GM23338 (cell line): ENCODE results near the gene C1QTNF5. TPM values are rescaled to one million over a fixed set of nuclear protein-coding genes. Genes with fewer than 3 reads are reported as not detected.

ENCODE experiments used
- microRNA-seq: library from miRNA; unstranded; fragments of <30 nt; microRNA quantifications from one replicate; pipeline ENCODE4, GENCODE V29; 2017
- polyA plus RNA-seq: library from polyadenylated mRNA; unstranded; fragments of >200 nt; fragmentation: Nextera tagmentation; extraction: Ambion mirVana; gene quantifications from 2 replicates; pipeline ENCODE4 v1.2.1, GENCODE V29; 2016
- small RNA-seq: library from RNA; depleted of rRNA; stranded (forward); fragments of <200 nt; gene quantifications from one replicate; pipeline ENCODE3, GENCODE V24; 2014; ENCODE audit warnings: low replicate concordance
- total RNA-seq: library from RNA; depleted of rRNA; stranded (reverse); fragments of >200 nt; shearing (Covaris generic); gene quantifications from 2 replicates; pipeline ENCODE4 v1.2.3, GENCODE V29; 2014; rRNA removed

Gene C1QTNF5
- total and polyA plus RNA-seq, 2 experiments from 2014 or later, result 1.9 TPM

Small RNAs within 50 kb of the gene (microRNA-seq; reads per million reads assigned to microRNA genes)
- gene MIR6756, result not detected

Small RNAs within 50 kb of the gene (small RNA-seq; reads per million reads assigned to genes)
- gene RF01225, result not detected
- gene RNU6-262P, result not detected

Other genes with a start within 250 kb of the C1QTNF5 start
- 36.4 and 37.2 TPM in 2 replicates for gene DPAGT1, start 239.0 kb downstream of the C1QTNF5 start, total RNA-seq
- gene DPAGT1, start 239.0 kb downstream of the C1QTNF5 start, polyA plus RNA-seq, result 48.3 and 52.6 TPM in 2 replicates
- gene C2CD2L, start 233.5 kb downstream of the C1QTNF5 start, total RNA-seq, result 2.3 and 4.4 TPM in 2 replicates
- 1.4 TPM in 2 replicates for gene C2CD2L, start 233.5 kb downstream of the C1QTNF5 start, polyA plus RNA-seq
- gene HINFP, start 219.3 kb downstream of the C1QTNF5 start, total RNA-seq, result 29.2 and 29.6 TPM in 2 replicates
- gene HINFP, start 219.3 kb downstream of the C1QTNF5 start, polyA plus RNA-seq, result 12.6 and 12.8 TPM in 2 replicates
- 1.0 and 1.2 TPM in 2 replicates for gene ABCG4, start 191.8 kb downstream of the C1QTNF5 start, total RNA-seq
- 0.58 and 0.94 TPM in 2 replicates for gene ABCG4, start 191.8 kb downstream of the C1QTNF5 start, polyA plus RNA-seq
- gene NLRX1, start 172.2 kb downstream of the C1QTNF5 start, total RNA-seq, result 13.8 and 14.2 TPM in 2 replicates
- 2.8 and 3.4 TPM in 2 replicates for gene NLRX1, start 172.2 kb downstream of the C1QTNF5 start, polyA plus RNA-seq
- not detected in 2 replicates for gene NHERF4, start 155.4 kb downstream of the C1QTNF5 start, total RNA-seq
- gene NHERF4, start 155.4 kb downstream of the C1QTNF5 start, polyA plus RNA-seq, result 0.15 TPM in 1 of 2 replicates, not detected in the other
- gene CBL, start 134.5 kb downstream of the C1QTNF5 start, total RNA-seq, result 67.6 and 67.8 TPM in 2 replicates
- gene CBL, start 134.5 kb downstream of the C1QTNF5 start, polyA plus RNA-seq, result 31.6 and 40.1 TPM in 2 replicates
- gene MCAM, start 23.8 kb downstream of the C1QTNF5 start, total RNA-seq, result 79.5 and 139 TPM in 2 replicates
- 7.8 and 8.9 TPM in 2 replicates for gene MCAM, start 23.8 kb downstream of the C1QTNF5 start, polyA plus RNA-seq
- gene RNF26, start 6.4 kb downstream of the C1QTNF5 start, total RNA-seq, result 53.6 and 58.3 TPM in 2 replicates
- 28.7 and 31.8 TPM in 2 replicates for gene RNF26, start 6.4 kb downstream of the C1QTNF5 start, polyA plus RNA-seq
- gene MFRP, start 5.8 kb upstream of the C1QTNF5 start, total RNA-seq, result 0.03 TPM in 1 of 2 replicates, not detected in the other
- gene MFRP, start 5.8 kb upstream of the C1QTNF5 start, polyA plus RNA-seq, result not detected in 2 replicates
- gene USP2, start 40.8 kb upstream of the C1QTNF5 start, total RNA-seq, result 4.9 and 6.6 TPM in 2 replicates
- 5.0 and 5.9 TPM in 2 replicates for gene USP2, start 40.8 kb upstream of the C1QTNF5 start, polyA plus RNA-seq
- gene THY1, start 82.3 kb upstream of the C1QTNF5 start, total RNA-seq, result 515 and 597 TPM in 2 replicates
- gene THY1, start 82.3 kb upstream of the C1QTNF5 start, polyA plus RNA-seq, result 461 and 490 TPM in 2 replicates